NCI-H128 (cell line): ENCODE measurements around the gene UXT.
A peak's percentile ranks its signal among the peaks of the same experiment; 100 is the strongest.
"Not testable (repeated sequence)": the region's sequence is repeated elsewhere in the genome, so short reads cannot be mapped to it uniquely, and the experiment has no call there.

ENCODE experiments used
- DNase-seq: peaks from one replicate; lab custom pipeline; 2025; ENCODE audit not compliant: unreplicated experiment; lab: John Stamatoyannopoulos, UW

Gene UXT, protein sequence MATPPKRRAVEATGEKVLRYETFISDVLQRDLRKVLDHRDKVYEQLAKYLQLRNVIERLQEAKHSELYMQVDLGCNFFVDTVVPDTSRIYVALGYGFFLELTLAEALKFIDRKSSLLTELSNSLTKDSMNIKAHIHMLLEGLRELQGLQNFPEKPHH

DNA sequence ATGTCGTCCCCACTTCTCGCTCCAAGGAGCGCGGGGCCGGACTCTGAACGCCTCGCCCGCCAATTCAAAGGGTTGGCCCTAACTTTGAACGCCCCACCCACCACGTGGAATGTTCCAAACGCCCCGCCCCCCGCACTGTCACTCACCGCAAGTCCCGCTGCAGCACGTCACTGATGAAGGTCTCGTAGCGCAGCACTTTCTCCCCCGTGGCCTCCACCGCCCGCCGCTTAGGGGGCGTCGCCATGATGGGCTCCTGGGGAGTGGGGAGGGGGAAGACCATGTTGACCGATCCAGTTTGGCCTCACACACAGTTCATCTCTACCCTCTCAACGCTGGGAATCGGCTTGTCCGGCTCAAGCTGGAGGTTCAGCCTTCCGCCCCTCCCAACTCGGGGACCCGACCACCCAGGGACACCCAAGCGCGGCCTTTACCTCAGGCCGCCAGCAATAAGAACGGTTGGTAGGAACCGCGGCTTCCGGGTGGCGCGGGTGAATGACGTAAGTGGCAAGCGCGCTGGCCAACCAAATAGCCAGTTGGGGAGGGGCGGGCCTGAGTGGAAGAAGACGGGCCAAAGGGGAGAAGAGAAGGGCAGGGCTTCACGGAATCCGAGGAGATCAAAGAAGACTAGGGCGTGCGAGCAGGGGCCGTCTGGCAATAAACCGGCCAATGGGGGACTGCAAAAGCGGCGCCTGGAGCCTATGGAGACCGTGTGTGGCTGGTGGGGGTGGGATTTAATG, at the start of gene UXT:
Gene UXT (minus strand): TSS at position 497 of the 737 bp plus-strand sequence. CDS start 253 bp downstream, at position 244.
- peak; percentile 82 for DNase-seq

DNA sequence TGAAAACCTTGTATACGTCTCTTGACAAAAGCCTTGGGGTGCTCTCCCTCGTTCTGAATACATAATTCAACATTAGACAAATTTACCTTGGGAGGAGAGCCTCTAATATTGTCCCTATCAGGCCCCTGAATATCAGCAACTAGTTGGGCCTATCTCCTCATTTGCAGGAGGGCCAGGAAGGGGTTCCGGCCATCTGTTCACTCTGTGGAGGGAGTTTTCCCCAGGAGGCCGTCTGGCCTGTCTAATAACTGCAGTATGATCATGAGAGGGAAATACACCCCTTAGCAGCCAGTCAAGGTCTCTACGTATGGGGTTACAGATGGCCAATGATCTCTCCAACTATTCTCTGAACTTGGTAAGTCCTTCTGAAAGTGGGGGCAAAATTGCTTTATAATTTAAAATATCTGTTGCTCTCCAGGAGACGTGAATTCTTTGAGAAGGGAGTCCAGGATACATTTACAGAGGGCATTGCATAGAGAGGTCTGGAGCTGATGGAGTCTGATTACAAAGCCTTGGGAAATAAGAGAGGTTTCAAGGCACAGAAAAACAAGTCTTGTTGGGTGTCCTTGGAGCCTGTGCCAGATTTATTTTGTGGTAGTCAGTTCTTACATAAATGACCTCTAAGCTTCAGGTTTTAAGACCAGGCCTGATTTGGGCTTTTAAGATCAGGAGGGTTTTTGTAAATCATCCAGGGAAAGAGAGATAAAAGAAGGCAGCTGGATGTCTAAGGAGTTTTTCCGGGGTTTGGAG, 48.2 kb upstream of the UXT start:
- DNase-seq = no peak

DNA sequence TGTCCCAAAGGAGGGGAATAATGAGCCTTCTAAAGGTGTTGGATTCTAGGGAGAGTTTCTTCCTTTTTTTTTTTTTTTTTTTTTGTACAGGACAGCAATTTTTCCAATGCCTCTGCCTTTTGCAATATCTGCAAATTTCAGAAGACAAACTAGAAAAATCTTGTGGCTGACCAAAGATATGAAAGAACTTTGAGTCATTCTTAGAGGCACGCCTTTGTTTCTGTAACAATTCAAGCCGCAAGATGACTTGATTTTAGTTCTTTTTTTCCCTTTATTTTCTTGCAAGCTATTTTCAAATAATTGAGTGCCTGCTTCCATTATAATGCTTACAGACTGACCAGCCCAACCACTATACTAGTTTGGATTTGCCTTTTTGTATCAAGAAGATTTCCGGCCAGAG, 47.6 kb upstream of the UXT start:
- no peak for DNase-seq

DNA sequence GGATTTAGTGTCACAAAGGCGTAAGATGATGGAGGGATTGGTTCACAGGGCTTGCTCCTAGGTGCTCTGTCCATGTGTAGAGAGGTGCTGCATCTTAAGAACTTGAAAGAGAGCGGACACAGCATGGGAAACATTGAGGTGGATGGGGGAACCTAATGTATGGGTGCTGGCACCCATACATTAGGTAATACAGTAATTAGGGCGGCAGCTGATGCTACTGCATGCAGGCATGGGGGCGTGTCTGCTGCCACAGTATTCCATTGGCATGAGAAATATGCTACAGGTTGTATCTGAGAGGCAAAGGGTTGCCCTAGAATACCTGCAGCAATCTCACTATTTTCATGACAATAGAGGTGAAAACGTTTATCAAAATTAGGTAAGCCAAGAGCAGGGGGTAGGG, 45.8 kb upstream of the UXT start:
- DNase-seq = no peak

DNA sequence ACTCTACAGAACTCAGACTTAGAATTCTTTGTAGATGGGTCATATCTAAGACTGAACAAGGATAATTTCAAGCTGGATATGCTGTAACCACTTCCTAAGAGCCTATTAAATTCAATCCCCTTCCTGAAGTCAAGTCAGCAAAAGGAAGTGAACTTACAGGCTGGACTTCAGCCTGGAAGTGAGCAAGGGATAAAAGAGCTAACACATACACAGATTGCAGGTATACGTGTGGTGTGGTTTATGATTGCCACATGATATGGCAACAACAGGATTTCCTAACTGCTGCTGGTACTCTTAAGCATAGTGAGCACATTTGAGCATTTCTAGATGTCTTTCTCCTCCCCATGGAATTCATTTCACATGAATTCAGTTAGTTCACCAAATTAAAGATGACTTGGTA, 38.2 kb upstream of the UXT start:
- DNase-seq = no peak

DNA sequence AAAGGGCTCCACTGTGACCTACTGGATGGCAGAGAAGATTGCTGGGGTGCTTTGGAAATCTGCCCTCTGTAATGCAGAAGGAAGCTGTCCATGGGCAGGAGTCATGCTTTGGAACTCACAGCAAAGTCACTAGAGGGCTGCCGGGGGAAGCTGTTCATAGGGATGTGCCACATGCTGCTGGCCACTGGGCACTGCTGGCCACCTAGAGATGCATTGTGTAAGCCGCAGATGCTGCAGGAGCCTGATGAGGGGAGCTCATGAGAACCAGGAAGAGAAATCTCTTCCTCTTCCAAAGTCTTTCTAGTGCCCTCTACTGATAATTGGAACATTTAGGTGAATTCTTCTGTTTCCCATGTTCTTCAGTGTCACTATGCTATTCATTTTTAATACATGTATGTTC, 31.2 kb upstream of the UXT start:
- no peak for DNase-seq

DNA sequence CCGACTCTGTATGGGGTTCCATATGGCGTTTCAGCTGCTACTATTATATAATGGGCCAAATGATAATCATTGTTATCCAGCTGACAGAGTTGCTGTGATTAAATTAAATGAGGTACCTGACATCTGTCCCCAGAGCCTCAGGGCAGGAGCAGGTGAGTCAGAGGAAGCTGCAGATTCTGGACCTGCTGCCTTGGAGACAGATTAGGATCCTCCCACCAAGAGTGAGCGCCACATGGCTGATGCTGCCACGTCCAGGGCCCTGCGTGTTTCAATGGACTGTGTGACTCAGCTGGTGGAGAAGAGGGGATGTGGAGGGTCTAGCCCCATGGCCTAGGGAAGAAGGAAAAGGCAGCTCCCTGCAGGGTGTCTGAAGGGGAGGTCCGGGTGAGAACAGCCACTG, 28.3 kb upstream of the UXT start:
- DNase-seq = no peak

DNA sequence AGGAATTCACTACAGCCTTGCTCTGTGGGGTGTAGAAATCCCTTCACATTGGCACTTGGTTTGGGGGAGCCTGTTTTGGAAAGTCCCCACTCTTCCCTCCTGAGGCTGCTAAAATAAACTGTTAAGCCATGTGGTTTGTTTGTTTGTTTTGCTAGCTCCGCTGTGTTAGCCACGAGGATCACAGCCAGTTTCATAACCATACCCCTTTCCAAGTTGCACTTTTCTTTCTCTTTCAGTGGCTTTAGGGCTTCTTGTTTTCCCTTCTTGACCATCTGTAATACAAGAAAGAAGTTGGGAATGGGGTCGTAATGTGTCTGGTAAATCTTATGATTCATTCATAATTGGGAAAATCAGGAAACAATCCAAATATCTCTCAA, 24.8 kb upstream of the UXT start:
- DNase-seq = no peak

DNA sequence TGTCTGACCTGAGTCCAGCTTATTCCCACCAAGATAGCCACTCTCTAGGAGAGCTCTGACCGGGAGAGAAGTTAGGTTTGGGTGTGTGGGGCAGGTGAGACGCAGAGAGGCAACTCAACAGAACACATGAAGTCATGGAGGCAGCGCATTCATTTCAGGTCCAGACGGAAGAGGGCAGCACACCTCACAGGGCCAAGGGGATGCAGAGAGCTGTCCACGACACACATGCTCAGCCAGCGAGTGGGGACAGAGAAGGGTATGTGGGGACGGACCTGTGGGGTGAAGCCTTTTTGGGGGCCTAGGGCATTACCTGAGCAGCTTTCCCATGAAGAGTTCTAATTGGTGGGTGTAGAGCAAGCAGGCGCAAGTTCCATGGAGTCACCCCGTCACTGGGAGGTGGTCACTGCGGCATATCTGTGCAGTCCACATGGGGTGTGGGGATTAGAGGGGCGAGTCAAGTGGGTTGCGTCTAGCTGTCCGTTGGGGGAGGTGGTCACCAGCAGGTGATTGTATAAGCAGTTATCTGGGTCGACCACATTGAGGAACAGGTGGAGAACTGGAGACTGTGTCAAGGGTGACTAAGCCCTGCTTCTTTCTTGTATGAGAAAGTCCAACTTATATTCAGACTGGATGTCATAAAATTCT, 24.3 kb upstream of the UXT start:
- DNase-seq = no peak

DNA sequence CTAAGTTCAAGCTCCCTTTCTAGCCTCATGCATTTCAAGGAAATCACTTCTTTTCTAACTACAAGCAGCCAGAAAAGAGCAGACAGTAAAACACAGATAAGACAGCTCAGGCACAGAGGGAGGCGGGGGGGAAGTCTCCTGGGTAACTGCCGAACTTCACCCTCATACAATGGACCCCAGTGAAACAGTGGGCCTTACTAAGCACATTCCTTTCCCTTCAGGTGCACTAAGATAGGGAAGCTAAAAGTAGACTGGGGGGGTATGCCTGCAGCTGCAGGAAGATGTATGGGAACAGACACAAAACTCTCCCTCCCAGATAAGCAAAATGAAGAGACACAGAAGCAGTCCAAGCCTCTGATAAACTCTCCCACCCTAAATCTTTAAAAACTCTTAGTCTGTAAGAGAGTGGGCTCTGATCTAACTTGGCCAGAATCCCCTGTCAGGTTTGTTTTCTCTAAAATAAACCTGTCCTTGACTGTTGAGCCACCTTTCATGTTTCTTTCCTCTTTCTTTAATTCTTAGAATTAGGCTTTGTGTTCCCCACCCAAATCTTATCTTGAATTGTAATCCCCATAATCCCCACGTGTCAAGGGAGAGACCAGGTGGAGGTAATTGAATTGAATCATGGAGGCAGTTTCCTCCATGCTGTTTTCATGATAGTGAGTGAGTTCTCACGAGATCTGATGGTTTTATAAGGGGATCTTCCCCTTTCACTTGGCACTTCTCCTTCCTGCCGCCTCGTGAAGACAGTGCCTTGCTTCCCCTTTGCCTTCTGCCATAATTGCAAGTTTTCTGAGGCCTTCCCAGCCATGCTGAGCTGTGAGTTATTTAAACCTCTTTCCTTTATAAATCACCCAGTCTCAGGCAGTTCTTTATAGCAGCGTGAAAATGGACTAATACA, 17.2 kb upstream of the UXT start:
- not testable (repeated sequence) for DNase-seq

DNA sequence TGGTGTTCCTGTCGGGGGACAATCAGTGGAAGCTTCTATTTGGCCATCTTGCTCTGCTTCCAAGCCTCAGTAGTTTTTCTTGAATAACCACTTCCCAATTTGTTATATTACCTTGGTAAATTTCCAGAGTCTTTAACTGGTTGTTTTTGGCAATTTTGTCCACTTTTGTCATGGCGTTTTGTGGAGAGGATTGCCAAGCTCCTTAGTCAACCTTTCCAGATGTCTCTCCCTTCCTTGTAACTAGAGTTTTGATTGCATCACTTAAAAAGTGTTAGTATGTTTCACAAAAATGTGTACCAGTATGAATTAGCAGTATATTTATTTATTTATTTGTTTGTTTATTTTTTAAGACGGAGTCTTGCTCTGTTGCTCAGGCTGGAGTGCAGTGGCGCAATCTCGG, 15.8 kb upstream of the UXT start:
- no peak for DNase-seq

DNA sequence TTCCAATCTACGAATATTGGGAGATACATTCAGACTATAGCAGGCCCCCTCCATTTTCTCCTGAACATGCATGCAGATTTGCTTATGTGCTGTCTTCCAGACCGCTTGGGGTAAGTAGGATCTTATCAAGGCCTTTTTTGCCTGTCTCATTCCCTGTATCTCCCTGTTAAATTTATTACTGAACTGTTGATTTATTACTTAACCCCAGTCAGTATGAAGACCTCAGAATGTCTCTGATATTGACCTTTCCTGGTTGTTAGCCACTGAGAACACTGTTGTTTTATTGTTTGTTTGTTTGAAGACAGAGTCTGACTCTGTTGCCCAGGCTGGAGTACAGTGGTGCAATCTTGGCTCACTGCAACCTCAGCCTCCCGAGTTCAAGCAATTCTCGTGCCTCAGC, 6.8 kb upstream of the UXT start:
- not testable (repeated sequence) for DNase-seq

DNA sequence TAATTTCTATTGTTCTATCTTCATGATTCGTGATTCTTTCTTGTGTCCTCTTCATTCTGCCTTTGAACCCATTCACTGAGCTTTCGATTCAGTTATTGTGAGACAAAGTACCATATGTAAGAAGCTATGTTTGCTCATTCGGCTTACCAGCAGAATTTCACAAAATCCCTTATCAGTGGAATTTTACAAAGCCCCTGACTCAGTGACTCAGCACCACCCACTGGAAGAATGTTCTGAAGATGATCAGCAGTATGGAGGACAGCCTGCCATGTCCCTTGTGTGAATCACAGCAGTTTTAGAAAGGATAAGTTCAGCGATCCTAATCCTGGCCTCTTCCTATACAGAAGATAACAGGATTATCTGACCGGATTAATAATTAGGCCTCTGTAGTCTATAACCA, 5.8 kb upstream of the UXT start:
- no peak for DNase-seq

DNA sequence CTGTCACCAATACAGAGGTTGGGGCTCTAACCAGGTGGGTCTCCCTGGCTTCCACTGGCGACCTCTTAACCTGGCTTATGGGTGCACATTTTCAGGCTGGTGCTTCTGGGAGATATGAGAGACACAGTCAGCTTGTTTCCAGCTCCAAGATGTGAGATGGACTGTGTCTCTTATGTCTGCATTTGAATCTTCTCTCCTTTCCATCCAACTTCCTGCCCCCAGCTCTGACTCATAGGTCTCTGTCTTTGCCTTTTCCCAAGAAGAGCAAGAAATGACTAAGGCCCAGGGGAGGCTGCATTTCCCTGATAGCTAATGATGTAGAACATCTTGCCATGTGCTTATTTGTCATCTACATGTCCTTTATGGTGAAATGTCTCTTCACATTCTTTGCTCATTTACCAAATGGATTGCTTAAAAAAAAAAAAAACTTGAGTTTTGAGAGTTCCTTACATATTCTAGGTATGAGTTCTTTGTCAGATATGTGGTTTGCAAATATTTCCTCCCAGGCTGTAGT, 3.2 kb upstream of the UXT start:
- no peak for DNase-seq

DNA sequence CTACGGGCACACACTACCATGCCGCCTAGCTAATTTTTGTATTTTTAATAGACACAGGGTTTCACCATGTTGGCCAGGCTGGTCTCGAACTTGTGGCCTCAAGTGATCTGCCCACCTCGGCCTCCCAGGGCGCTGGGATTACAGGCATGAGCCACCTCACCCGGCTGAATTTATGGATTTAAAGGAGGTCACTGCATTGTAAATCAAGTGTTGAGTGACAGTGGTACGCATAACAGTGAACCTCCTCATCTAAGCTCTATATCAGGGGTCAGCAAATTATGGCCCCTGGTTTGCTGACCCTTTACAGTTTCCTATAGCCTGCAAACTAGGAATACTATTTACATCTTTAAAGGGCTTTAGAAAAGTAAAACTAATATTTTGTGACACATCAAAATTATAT, 2.6 kb upstream of the UXT start:
- no peak for DNase-seq

DNA sequence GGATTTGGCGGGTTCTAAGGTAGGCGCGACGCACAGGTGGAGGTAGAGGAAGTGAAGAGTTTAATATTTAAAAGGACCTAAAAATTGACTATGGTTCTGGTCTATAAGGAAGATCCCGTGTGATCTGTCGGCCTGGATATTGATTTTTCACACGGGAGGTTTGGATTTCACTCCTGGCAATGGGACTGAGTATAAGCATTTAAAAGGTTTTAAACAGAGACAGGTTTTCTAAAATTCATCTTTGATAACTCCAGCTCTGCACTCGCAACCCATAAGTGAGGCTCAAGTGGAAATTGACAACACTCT, 394 bp upstream of the UXT start:
- no peak for DNase-seq

DNA sequence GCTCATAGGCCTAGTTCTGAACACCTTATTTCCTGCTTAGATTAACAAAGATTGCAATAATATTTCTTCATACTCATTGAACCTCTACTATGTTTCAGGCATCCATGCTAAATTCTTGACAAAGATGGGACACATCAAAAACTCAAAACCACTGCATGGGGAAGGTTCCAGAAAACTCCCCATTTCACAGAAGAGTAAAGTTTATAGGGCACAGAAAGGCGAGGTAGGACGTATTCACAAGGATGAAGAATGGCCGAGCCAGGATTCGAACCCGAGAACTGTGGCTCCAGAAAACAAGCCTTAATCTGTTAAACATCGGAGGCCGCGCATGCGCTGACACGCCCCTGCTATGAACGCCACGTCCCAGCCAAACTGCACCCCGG, 688 bp downstream of the UXT start:
- DNase-seq = no peak

DNA sequence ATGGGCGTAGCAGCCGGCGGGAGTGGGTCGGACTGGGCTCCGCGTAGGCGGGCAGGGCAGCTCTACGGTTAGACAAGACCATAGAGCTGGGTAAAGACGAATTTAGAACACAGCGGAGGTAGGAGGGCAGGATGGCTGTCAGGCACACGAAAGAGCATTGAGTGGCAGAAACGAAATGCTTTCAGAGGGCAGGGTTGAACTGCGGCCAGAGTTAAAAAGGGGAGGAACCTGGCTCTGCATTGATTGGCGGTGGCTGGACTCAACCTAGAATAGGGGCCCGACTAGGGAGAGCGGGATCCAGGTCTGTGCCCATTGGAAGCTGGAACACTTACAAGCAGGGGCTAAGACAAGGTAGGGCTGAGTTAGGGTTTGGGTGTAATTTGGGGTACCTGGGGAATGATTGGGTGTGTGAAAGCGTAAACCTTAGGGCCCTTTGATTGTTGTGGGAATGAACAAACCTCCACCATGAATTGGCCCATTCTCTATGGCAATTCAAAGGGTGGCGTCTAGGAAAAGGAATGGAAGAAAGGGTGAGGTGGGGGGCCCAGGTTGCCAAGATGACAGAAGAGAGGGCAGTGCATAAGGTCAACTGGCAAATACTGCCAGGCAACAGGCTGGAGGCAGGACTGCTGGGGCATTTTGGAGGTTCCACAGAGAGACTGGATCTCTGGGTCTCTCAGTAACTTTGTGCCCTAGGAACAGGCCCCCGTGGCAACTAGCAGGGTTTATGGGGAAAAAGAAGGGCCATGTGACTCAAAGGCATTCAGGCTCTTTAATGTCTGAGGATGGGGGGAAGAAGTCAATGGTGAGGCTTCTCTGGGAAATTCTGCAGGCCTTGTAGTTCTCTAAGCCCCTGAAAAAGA, 7.7 kb downstream of the UXT start:
- no peak for DNase-seq

DNA sequence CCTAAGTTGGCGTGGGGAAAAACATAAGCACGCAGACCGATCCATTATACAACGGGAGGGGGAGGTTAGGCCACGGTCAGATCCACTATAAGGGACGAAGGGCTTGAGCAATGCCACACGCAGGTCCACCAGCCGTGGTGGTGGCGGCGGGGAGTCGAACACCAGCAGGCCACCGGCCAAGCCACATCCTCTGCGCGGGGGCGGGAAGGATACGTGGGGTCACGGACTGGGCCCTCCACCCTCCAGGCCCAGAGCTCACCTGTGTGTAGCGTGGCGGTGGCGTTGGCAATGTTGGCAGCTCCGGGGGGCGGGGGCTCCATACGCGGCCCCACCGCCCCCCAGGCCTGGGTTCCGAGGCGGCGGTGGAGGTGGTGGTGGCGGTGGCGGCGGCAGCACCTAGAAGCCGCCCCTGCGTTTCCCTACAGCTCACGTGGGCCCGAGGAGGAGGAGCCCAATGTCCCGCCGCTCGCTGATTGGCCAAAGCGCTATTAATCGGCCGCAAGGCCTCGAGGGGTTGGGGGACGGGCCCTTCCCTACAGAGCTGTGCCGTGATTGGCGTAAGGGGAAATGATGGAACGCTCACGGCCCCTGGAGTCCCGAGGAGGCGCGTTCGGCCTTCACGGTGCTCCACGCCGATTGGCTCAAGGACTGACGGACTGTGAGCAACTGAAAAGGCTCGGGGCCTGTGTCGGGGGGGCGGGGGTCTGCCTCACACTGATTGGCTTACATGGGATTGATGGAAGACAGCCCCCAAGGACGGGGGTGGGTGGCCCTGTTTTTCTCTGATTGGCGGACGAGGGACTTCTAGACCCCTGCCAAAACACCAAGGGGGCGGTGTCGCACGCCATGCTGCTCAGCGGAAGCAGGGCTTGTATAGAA, 8.6 kb downstream of the UXT start, which contains the start of gene ELK1:
Gene ELK1 (minus strand): TSS at position 400 of the 879 bp plus-strand sequence. CDS start 9,122 bp downstream, outside the sequence.
- peak; percentile 98 for DNase-seq
